Mesothelial cell of epicardium (in vitro differentiated cells): ENCODE data around the gene TBC1D10A. TPM values are rescaled to one million over a fixed set of nuclear protein-coding genes. Genes with fewer than 3 reads are reported as not detected.

Experiments
- DNase-seq, 2 experiments: peaks; one replicate each; pipeline ENCODE4 v3.0.0; 2021; ENCODE audit warnings: low spot score in 2 of 2; ENCODE audit not compliant: unreplicated experiment in 2 of 2
- H3K27ac Mint-ChIP-seq: 2 replicates; pipeline ENCODE4 v1.8.0; 2021; ENCODE audit warnings: mixed read lengths
- H3K27me3 Mint-ChIP-seq: 2 replicates; pipeline ENCODE4 v1.8.0; 2021; ENCODE audit warnings: low read depth, mixed read lengths
- H3K36me3 Mint-ChIP-seq: 2 replicates; pipeline ENCODE4 v1.8.0; 2021; ENCODE audit warnings: mixed read lengths
- H3K4me1 Mint-ChIP-seq: 2 replicates; pipeline ENCODE4 v1.8.0; 2021; ENCODE audit warnings: mixed read lengths
- H3K4me3 Mint-ChIP-seq: 2 replicates; pipeline ENCODE4 v1.8.0; 2021; ENCODE audit warnings: mild to moderate bottlenecking, moderate library complexity, mixed read lengths
- H3K9me3 Mint-ChIP-seq: 2 replicates; pipeline ENCODE4 v1.8.0; 2021; ENCODE audit warnings: mixed read lengths
- total RNA-seq: library from RNA; stranded (reverse); gene quantifications from 3 replicates; pipeline ENCODE4 v1.2.1, GENCODE V29; 2021
- TF ChIP-seq, protein P1 (sequence below): fragments of 200-600 bp; sonication (generic); IDR thresholded peaks from one replicate; pipeline ENCODE4 v1.5.0; 2021; ENCODE audit warnings: antibody characterized with exemption; ENCODE audit not compliant: unreplicated experiment

Gene TBC1D10A
- total RNA-seq, 1 donor from 2014 or later, result 15.1 TPM

DNA sequence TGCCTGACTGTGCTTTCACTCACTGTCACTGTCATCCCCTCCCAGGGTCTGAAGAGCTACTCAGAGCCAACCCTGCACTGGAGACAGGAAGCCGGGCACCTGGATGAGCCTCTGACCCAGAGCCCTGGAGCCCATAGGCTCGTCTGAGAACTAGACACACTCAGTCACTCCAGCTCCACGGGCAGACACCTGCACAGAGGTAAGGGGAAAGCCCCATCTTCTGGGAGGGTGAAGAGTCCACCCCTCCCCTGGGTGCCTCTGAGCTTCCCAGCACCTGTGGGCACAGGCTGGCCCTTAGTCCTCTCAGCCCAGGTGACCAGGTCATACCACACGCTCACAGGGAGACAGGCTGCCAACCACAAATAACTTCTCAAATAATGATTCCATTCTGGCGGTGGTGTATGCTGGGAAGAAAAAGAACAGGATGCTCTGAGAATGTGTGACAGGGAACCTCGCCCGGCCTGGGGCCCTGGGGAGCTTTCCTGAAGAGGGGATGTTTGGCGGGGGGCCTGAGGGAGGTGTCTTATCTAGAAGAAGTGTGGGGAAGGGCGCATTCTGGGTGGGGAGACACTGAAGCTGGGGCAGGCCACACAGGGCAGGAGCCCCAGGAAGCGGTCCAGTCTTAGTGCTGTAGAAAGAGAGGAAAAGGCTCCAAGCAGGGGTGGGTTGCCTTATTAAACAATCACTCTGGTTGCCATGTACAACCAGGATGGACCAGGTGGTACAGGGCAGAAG lies 35.3 kb upstream of the TBC1D10A start:
- no peak overlapping the region for H3K4me3 Mint-ChIP-seq
- TF ChIP-seq, protein P1, sequence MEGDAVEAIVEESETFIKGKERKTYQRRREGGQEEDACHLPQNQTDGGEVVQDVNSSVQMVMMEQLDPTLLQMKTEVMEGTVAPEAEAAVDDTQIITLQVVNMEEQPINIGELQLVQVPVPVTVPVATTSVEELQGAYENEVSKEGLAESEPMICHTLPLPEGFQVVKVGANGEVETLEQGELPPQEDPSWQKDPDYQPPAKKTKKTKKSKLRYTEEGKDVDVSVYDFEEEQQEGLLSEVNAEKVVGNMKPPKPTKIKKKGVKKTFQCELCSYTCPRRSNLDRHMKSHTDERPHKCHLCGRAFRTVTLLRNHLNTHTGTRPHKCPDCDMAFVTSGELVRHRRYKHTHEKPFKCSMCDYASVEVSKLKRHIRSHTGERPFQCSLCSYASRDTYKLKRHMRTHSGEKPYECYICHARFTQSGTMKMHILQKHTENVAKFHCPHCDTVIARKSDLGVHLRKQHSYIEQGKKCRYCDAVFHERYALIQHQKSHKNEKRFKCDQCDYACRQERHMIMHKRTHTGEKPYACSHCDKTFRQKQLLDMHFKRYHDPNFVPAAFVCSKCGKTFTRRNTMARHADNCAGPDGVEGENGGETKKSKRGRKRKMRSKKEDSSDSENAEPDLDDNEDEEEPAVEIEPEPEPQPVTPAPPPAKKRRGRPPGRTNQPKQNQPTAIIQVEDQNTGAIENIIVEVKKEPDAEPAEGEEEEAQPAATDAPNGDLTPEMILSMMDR, result no peak
- no peaks in the 10 kb centered on the region for H3K36me3 Mint-ChIP-seq
- H3K4me1 Mint-ChIP-seq, result peaks cover 5% of the 10 kb centered on the region
- no peak for DNase-seq
- no peaks in the 10 kb centered on the region for H3K27me3 Mint-ChIP-seq
- H3K27ac Mint-ChIP-seq, result no peak overlapping the region
- no peaks in the 10 kb centered on the region for H3K9me3 Mint-ChIP-seq

- Mint-ChIP-seq H3K27ac (no peak overlapping the region), H3K27me3 (no peaks in the 10 kb centered on the region), H3K4me3 (peak overlapping the region; percentile 94), H3K9me3 (no peaks in the 10 kb centered on the region), H3K36me3 (peaks cover 2% of the 10 kb centered on the region), H3K4me1 (peaks cover 23% of the 10 kb centered on the region)
- no peak for DNase-seq
- TF ChIP-seq, protein P1, result no peak
Observed at GRCh38 chr22:30358541-30358940, 31.8 kb upstream of the TBC1D10A start.

DNA sequence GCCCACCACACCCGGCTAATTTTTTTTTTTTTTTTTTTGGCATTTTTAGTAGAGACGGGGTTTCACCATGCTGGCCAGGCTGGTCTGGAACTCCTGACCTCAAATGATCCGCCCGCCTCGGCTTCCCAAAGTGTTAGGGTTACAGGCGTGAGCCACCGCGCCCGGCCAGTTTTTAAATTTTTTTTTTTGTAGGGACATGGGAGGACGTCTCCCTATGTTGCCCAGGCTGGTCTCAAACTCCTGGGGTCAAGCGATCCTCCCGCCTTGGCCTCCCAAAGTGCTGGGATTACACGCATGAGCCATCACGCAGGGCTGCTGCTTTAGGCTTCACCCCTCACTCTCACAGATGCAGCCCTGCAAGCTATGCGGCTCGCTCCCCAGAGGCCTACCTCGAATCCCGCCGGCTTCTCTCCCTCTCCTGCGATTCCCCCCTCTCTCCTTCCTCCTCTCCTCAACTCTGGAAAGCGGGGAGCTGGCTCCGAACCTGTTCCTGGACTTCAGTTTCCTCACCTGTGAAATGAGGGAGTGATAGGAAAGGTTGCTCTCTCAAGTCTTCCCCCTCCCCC lies 31.0 kb upstream of the TBC1D10A start:
- TF ChIP-seq, protein P1, result no peak
- Mint-ChIP-seq H3K9me3 (no peaks in the 10 kb centered on the region), H3K27ac (peak overlapping the region; percentile 94), H3K36me3 (peaks cover 2% of the 10 kb centered on the region), H3K27me3 (no peaks in the 10 kb centered on the region), H3K4me3 (peak overlapping the region; percentile 94), H3K4me1 (peaks cover 23% of the 10 kb centered on the region)
- no peak for DNase-seq

DNA sequence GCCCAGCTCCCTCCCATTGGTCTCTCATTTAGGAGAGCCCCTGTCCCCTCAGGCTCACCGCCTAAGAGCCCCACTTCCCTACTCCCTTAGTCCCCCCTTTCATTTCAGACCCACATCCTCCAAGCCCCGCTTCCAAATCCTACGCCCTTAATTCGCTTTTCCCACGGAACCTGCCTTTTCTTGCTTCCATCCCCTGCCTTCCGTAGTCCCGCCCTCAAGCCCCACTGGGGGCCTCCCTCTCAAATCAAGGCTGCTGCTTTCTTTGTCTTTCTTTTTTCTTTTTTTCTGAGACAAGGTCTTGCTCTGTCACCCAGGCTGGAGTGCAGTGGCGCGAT lies 30.5 kb upstream of the TBC1D10A start:
- H3K27ac Mint-ChIP-seq, result peak overlapping the region; percentile 94
- no peak for DNase-seq
- H3K36me3 Mint-ChIP-seq, result peaks cover 2% of the 10 kb centered on the region
- no peaks in the 10 kb centered on the region for H3K27me3 Mint-ChIP-seq
- H3K9me3 Mint-ChIP-seq, result no peaks in the 10 kb centered on the region
- H3K4me3 Mint-ChIP-seq, result peak overlapping the region; percentile 94
- TF ChIP-seq, protein P1, result no peak
- peaks cover 23% of the 10 kb centered on the region for H3K4me1 Mint-ChIP-seq

DNA sequence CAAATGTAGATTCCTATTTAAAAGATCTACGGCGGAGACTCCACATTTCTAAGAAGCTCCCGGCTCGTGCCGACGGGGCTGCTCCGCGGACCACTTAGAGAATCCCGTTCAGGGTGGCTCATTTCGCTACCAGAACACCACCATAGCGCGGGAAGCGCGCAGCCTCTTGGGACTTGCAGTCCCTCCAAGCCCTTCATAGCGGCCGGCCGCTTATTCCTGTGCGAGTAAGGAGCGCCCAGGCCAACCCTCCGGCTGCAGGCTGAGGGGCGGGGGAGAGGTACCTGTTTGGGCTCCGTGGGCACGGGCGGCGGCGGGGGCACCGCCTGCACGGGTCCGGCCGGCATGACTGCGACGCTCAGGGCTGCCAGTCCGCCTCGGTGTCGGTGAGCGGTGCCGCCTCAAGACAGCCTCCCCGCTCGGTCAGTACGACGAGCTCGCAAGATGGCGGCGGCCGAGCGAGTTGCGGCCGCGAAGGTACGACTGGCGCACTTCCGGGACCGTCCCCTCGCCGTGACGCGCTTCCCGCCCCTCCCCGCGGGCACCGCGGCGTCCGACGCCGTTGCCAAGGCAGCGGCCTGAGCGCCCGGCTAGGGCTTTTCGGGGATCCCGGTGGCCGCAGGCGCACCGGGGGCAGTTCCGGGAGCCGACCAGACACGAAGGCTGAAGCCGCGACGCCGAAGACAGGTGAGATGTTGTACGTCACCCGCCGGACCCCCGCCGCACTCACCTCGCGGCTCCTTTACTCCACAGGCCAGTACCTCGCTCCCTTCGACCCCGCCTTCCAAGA lies 29.9 kb upstream of the TBC1D10A start, which contains the start of the genes CCDC157 and SF3A1:
CCDC157 (plus strand) TSS at position 559 of the 787 bp plus-strand sequence. CDS start 8,994 bp downstream, outside the sequence.
SF3A1 (minus strand) TSS at position 446 of the 787 bp plus-strand sequence; CDS start at position 344, 102 bp downstream.
- Mint-ChIP-seq H3K4me1 (peaks cover 23% of the 10 kb centered on the region), H3K27me3 (no peaks in the 10 kb centered on the region), H3K27ac (peak within 1 kb of the TSS; percentile 94), H3K4me3 (peak within 1 kb of the TSS; percentile 94), H3K9me3 (no peaks in the 10 kb centered on the region), H3K36me3 (peaks cover 7% of the 10 kb centered on the region)
- peak; percentile 82 to 89 for DNase-seq
- TF ChIP-seq, protein P1, result no peak
